K562 (cell line): ENCODE data around the gene SLC35B1. TPM values are rescaled to one million over a fixed set of nuclear protein-coding genes. Genes with fewer than 3 reads are reported as not detected.
A peak's percentile ranks its signal among the peaks of the same experiment; 100 is the strongest.

ENCODE experiments used
- BCOR ChIP-seq: fragments of 450-650 bp; IDR thresholded peaks from 2 replicates; pipeline ENCODE4 v1.6.1; 2016
- CBFA2T3 ChIP-seq: fragments of 450-650 bp; IDR thresholded peaks from 2 replicates; pipeline ENCODE4 v1.6.1; 2017
- CUX1 ChIP-seq: fragments of 200-800 bp; sonication (Bioruptor generic); IDR thresholded peaks from 2 replicates; pipeline ENCODE4 v1.6.1; 2016; ENCODE audit warnings: missing genetic modification characterization, missing compliant biosample characterization
- MEIS2 ChIP-seq: fragments of 450-650 bp; IDR thresholded peaks from 2 replicates; pipeline ENCODE4 v1.6.1; 2014; ENCODE audit warnings: mild to moderate bottlenecking; ENCODE audit not compliant: partially characterized antibody
- NFE2 ChIP-seq: IDR thresholded peaks from 2 replicates; pipeline ENCODE4 v1.6.1; 2014; ENCODE audit warnings: antibody characterized with exemption, low read depth
- NKRF ChIP-seq: fragments of 450-650 bp; IDR thresholded peaks from 2 replicates; pipeline ENCODE4 v1.6.1; 2016; ENCODE audit warnings: borderline replicate concordance
- POLR2H ChIP-seq: IDR thresholded peaks from 2 replicates; pipeline ENCODE4 v1.6.1; 2016; ENCODE audit warnings: missing genetic modification characterization, low read depth, mild to moderate bottlenecking, control low read depth, missing compliant biosample characterization, moderate library complexity
- PTBP1 ChIP-seq: fragments of 200-400 bp; formaldehyde crosslinking; IDR thresholded peaks from 2 replicates; pipeline ENCODE4 v1.6.1; 2017; ENCODE audit warnings: low read depth, low read length
- SIN3A ChIP-seq, 2 experiments: fragments of 150-350 bp in 1 of 2; IDR thresholded peaks; 2 replicates each; pipeline ENCODE4 v1.6.1; 2011 to 2016; ENCODE audit warnings: borderline replicate concordance in 2 of 2, low read depth in 2 of 2, low read length in 2 of 2, mild to moderate bottlenecking in 2 of 2, moderate library complexity in 2 of 2; ENCODE audit not compliant: control insufficient read depth in 1 of 2
- SPI1 ChIP-seq: IDR thresholded peaks from 2 replicates; pipeline ENCODE4 v1.6.1; 2011; ENCODE audit warnings: low read depth, low read length, control low read depth, borderline replicate concordance
- TBP ChIP-seq: optimal IDR thresholded peaks from 2 replicates; pipeline ENCODE3; 2011; ENCODE audit warnings: low read depth, low read length, improper control_type of control experiment
- WHSC1 ChIP-seq: IDR thresholded peaks from one replicate; pipeline ENCODE4 v1.6.1; 2012; ENCODE audit warnings: low read length, control low read depth, inconsistent platforms
- ZBTB49 ChIP-seq: sonication (generic); formaldehyde crosslinking; IDR thresholded peaks from 2 replicates; pipeline ENCODE4 v1.8.0; 2022; ENCODE audit warnings: missing genetic modification reagents, mild to moderate bottlenecking, borderline replicate concordance
- ZNF134 ChIP-seq: fragments of 250-450 bp; sonication (Bioruptor Pico); conservative IDR thresholded peaks from 2 replicates; pipeline ENCODE4 v1.4.0; 2020
- ZNF311 ChIP-seq: fragments of 250-450 bp; sonication (Bioruptor Pico); IDR thresholded peaks from 2 replicates; pipeline ENCODE4 v1.4.0; 2020; ENCODE audit warnings: mild to moderate bottlenecking, moderate library complexity
- ZNF449 ChIP-seq: fragments of 250-450 bp; sonication (Bioruptor Pico); IDR thresholded peaks from 2 replicates; pipeline ENCODE4 v1.8.0; 2022; ENCODE audit warnings: moderate library complexity, mild to moderate bottlenecking, inconsistent platforms
- ZNF699 ChIP-seq: fragments of 250-450 bp; sonication (Bioruptor Pico); IDR thresholded peaks from 2 replicates; pipeline ENCODE4 v1.8.0; 2021; ENCODE audit warnings: mild to moderate bottlenecking, moderate library complexity; ENCODE audit not compliant: insufficient replicate concordance
- ZNF766 ChIP-seq: fragments of 200-800 bp; sonication (Bioruptor generic); conservative IDR thresholded peaks from 2 replicates; pipeline ENCODE4 v1.6.1; 2016; ENCODE audit warnings: missing genetic modification characterization, missing compliant biosample characterization
- polyA plus RNA-seq, 8 experiments: library from polyadenylated mRNA; depleted of rRNA in 4 of 8; stranded (reverse) in 5 of 8; unstranded in 3 of 8; fragments of >200 nt; fragmentation: Nextera tagmentation in 2 of 8; fragmentation: Illumina TruSeq in 1 of 8; extraction: Ambion mirVana in 2 of 8; extraction: Trizol in 1 of 8; gene quantifications; 2 replicates each; pipeline versions ENCODE4 v1.2.1 to v1.2.3, GENCODE V29; 2011 to 2014; ENCODE audit warnings: inconsistent platforms in 1 of 8, missing spikeins in 1 of 8
- total RNA-seq, 7 experiments: library from RNA; depleted of rRNA in 6 of 7; stranded (reverse); fragments of >200 nt in 6 of 7; fragmentation: Illumina TruSeq in 2 of 7; extraction: Trizol in 2 of 7; gene quantifications; 2 replicates each; pipeline versions ENCODE4 v1.2.1 to v1.2.3, GENCODE V29; 2011 to 2021; ENCODE audit warnings: low replicate concordance in 1 of 7

SLC35B1 gene
- total and polyA plus RNA-seq, 9 of the 15 experiments (the other 6 are each of a cell fraction or from before 2014, with no cell fraction given), result 51.4 to 87.9 (median 66.3) TPM

GRCh38 chr17:49742166-49742638 is 34.4 kb upstream of the SLC35B1 start (continued):
- TF ChIP-seq NFE2 (no peak), ZNF311 (CRISPR knock-in tag) (peak; percentile 42; the same call in 1 of the 2 replicates), ZNF449 (no peak), ZNF134 (no peak), SPI1 (peak; percentile 91), ZNF699 (no peak), BCOR (no peak), CBFA2T3 (peak; percentile 58; the same call in 1 of the 2 replicates), NKRF (no peak), ZNF766 (CRISPR knock-in tag) (peak; percentile 70; the same call in 1 of the 2 replicates), CUX1 (CRISPR knock-in tag) (no peak), WHSC1 (no peak), POLR2H (tag) (0 out of 2 replicates have a peak, but pooled peaks have one; percentile 57), SIN3A (IDR thresholded peaks at IDR 0.05; ENCODE audit: borderline replicate concordance in 2 of 2, control insufficient read depth in 1 of 2, low read depth in 2 of 2, low read length in 2 of 2) (no peak), PTBP1 (no peak), TBP (no peak), ZBTB49 (no peak), MEIS2 (no peak)
